ENCODE results near the gene POLR1C. TPM values are rescaled to one million over a fixed set of nuclear protein-coding genes. Genes with fewer than 3 reads are reported as not detected.

Gene POLR1C
- total and polyA plus RNA-seq, 10 of the 15 experiments (the other 5 are each of a cell fraction or from before 2014, with no cell fraction given), result 40.0 to 180 (median 66.2) TPM

DNA sequence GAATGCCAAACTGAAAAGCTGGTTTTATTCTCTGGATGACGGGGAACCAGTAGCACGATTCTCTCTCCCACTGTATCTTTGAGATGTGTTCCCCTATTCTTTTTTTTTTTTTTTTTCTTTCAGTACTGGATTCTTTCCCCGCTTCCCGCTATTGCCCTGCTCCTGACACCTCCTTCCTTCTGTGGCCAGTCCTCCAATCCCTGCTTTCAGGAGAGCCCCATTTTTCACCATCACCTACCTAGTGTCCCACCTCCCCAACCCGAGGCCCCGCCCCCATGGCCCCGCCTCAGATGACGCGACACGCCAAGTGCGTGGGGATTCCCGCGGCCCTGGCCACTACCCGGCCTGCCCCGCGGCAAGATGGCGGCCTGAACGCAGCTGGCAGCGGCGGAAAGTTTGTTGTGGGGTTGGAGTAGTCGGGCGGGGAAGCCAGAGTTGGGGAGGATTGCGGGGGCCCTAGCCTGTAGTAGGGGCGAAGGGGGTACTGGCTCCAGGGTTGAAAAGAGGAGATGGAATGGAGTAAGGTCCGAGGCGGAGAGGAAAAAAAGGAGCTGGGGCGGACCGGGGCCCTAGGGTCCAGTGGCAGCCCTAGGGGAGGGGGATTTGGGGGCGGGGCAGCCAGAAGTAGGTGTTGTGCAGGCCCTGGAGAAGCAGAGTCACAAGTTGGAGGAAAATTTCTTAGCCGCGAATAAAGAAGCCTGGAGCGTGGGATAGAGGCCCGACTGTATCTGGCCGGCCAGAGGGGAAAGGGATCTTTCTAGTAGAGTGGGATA lies 39.5 kb upstream of the POLR1C start, which contains the start of gene TJAP1 (continued):
- no peak for TF ChIP-seq FOXM1 (IDR thresholded peaks at IDR 0.05; ENCODE audit: low read depth, low read length)
- no peak; a peak in 1 of 4 replicates for TF ChIP-seq IKZF2 (IDR thresholded peaks at IDR 0.05)
- peak; percentile 53; the same call in 1 of the 2 replicates for TF ChIP-seq POLR2AphosphoS2 (IDR thresholded peaks at IDR 0.05; ENCODE audit: low read depth, low read length)
- TF ChIP-seq, protein P1, sequence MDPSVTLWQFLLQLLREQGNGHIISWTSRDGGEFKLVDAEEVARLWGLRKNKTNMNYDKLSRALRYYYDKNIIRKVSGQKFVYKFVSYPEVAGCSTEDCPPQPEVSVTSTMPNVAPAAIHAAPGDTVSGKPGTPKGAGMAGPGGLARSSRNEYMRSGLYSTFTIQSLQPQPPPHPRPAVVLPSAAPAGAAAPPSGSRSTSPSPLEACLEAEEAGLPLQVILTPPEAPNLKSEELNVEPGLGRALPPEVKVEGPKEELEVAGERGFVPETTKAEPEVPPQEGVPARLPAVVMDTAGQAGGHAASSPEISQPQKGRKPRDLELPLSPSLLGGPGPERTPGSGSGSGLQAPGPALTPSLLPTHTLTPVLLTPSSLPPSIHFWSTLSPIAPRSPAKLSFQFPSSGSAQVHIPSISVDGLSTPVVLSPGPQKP (IDR thresholded peaks at IDR 0.05; ENCODE audit: low read depth, low read length), result no peak
- TF ChIP-seq IKZF1 (conservative IDR thresholded peaks at IDR 0.05), result no peak
- no peak for TF ChIP-seq FOS (IDR thresholded peaks at IDR 0.05; ENCODE audit: borderline replicate concordance, extremely low read depth, insufficient read length)
- TF ChIP-seq BMI1 (IDR thresholded peaks at IDR 0.05; ENCODE audit: borderline replicate concordance), result no peak
- no peak for TF ChIP-seq CBX5 (IDR thresholded peaks at IDR 0.05; ENCODE audit: low read depth)
- no peak for TF ChIP-seq NR2C1 (IDR thresholded peaks at IDR 0.05)
- no peak for TF ChIP-seq SUZ12 (IDR thresholded peaks at IDR 0.05; ENCODE audit: unreplicated experiment)
- TF ChIP-seq CREM (IDR thresholded peaks at IDR 0.05; ENCODE audit: low read depth), result peak; percentile 80; the same call in 1 of the 2 replicates
- TF ChIP-seq, protein P2, sequence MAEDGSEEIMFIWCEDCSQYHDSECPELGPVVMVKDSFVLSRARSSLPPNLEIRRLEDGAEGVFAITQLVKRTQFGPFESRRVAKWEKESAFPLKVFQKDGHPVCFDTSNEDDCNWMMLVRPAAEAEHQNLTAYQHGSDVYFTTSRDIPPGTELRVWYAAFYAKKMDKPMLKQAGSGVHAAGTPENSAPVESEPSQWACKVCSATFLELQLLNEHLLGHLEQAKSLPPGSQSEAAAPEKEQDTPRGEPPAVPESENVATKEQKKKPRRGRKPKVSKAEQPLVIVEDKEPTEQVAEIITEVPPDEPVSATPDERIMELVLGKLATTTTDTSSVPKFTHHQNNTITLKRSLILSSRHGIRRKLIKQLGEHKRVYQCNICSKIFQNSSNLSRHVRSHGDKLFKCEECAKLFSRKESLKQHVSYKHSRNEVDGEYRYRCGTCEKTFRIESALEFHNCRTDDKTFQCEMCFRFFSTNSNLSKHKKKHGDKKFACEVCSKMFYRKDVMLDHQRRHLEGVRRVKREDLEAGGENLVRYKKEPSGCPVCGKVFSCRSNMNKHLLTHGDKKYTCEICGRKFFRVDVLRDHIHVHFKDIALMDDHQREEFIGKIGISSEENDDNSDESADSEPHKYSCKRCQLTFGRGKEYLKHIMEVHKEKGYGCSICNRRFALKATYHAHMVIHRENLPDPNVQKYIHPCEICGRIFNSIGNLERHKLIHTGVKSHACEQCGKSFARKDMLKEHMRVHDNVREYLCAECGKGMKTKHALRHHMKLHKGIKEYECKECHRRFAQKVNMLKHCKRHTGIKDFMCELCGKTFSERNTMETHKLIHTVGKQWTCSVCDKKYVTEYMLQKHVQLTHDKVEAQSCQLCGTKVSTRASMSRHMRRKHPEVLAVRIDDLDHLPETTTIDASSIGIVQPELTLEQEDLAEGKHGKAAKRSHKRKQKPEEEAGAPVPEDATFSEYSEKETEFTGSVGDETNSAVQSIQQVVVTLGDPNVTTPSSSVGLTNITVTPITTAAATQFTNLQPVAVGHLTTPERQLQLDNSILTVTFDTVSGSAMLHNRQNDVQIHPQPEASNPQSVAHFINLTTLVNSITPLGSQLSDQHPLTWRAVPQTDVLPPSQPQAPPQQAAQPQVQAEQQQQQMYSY (CRISPR knock-in tag; IDR thresholded peaks at IDR 0.05), result no peak
- TF ChIP-seq MYC (IDR thresholded peaks at IDR 0.05; ENCODE audit: insufficient read depth, insufficient read length, insufficient replicate concordance, low read length, severe bottlenecking), result no peak
- TF ChIP-seq NR2F1 (conservative IDR thresholded peaks at IDR 0.05), result no peak
- no peak for TF ChIP-seq STAT3 (IDR thresholded peaks at IDR 0.05; ENCODE audit: low read depth, low read length)
- no peak for TF ChIP-seq ESRRA (IDR thresholded peaks at IDR 0.05; ENCODE audit: low read length)
- no peak for TF ChIP-seq USF2 (IDR thresholded peaks at IDR 0.05; ENCODE audit: borderline replicate concordance, low read depth, low read length)
- TF ChIP-seq ZBTB40 (IDR thresholded peaks at IDR 0.05; ENCODE audit: borderline replicate concordance), result no peak
- no peak for TF ChIP-seq KDM1A (IDR thresholded peaks at IDR 0.05; ENCODE audit: borderline replicate concordance)
- no peak for TF ChIP-seq GATAD2B (conservative IDR thresholded peaks at IDR 0.05; ENCODE audit: low read depth)

Data from GM12878 (cell line).